Ascending aorta (tissue), 2 donors: ENCODE results near the gene CNN2. TPM values are rescaled to one million over a fixed set of nuclear protein-coding genes. Genes with fewer than 3 reads are reported as not detected.
"Not testable (repeated sequence)": the region's sequence is repeated elsewhere in the genome, so short reads cannot be mapped to it uniquely, and the experiment has no call there.

Source experiments
- DNase-seq, 2 donors: peaks; one replicate each; pipeline ENCODE4 v3.0.0-alpha.2; 2019; ENCODE audit warnings: low spot score in 2 of 2
- H3K27ac ChIP-seq, 2 donors: fragments of 200-600 bp; sonication (generic); one replicate each; pipeline ENCODE4 v1.5.1; 2016 to 2017; ENCODE audit warnings: mild to moderate bottlenecking in 1 of 2
- H3K27me3 ChIP-seq: fragments of 200-600 bp; sonication (generic); one replicate; pipeline ENCODE4 v1.5.1; 2017
- H3K36me3 ChIP-seq, 2 donors: fragments of 200-600 bp; sonication (generic); one replicate each; pipeline ENCODE4 v1.5.1; 2016
- H3K4me1 ChIP-seq, 2 donors: fragments of 200-600 bp; sonication (generic); one replicate each; pipeline ENCODE4 v1.5.1; 2016 to 2017; ENCODE audit warnings: mild to moderate bottlenecking in 1 of 2
- H3K4me3 ChIP-seq, 2 donors: fragments of 200-600 bp; sonication (generic); one replicate each; pipeline ENCODE4 v1.5.1; 2016 to 2017; ENCODE audit warnings: mild to moderate bottlenecking in 1 of 2
- H3K9me3 ChIP-seq, 2 donors: fragments of 200-600 bp; sonication (generic); one replicate each; pipeline ENCODE4 v1.5.1; 2016
- CTCF ChIP-seq, 3 experiments: fragments of 200-600 bp in 2 of 3; fragments of 450-650 bp in 1 of 3; sonication (generic) in 2 of 3; IDR thresholded peaks; one replicate each; pipeline ENCODE4 v1.5.1; 2016 to 2019; ENCODE audit warnings: antibody characterized with exemption in 3 of 3, mild to moderate bottlenecking in 1 of 3, moderate library complexity in 1 of 3
- intact Hi-C: fragments of 100-400 bp; cut with DNase I; formaldehyde crosslinking; loops from one replicate; pipeline ENCODE4 v1.15.1; 2023
- total RNA-seq: library from RNA; depleted of rRNA; stranded (reverse); fragments of >200 nt; gene quantifications from one replicate; pipeline ENCODE4 v1.1.0, GENCODE V29; 2016

The CNN2 gene
- total RNA-seq, 1 donor from 2014 or later = 79.1 TPM

GRCh38 chr19:1018393-1018792 lies 8.0 kb upstream of the CNN2 start:
- H3K4me1 ChIP-seq = peaks cover 39 to 54% of the 10 kb centered on the region in 2 donors
- H3K9me3 ChIP-seq = no peaks in the 10 kb centered on the region
- no peak overlapping the region for H3K27ac ChIP-seq
- peak overlapping the region in 1 of 2 donors; percentile 93 for H3K4me3 ChIP-seq
- H3K36me3 ChIP-seq = peaks cover 15 to 16% of the 10 kb centered on the region in 2 donors
- no peak for DNase-seq
- TF ChIP-seq CTCF (IDR thresholded peaks at IDR 0.05) = no peak
- intact Hi-C loops = no loop called here
- no peaks in the 10 kb centered on the region for H3K27me3 ChIP-seq

GRCh38 chr19:1018932-1019615 lies 7.3 kb upstream of the CNN2 start:
- Histone ChIP-seq H3K27me3 (no peaks in the 10 kb centered on the region), H3K4me3 (peak overlapping the region; percentile 93 to 94), H3K27ac (no peak overlapping the region), H3K9me3 (no peaks in the 10 kb centered on the region), H3K4me1 (peaks cover 39 to 55% of the 10 kb centered on the region in 2 donors), H3K36me3 (peaks cover 8 to 9% of the 10 kb centered on the region in 2 donors)
- TF ChIP-seq CTCF (IDR thresholded peaks at IDR 0.05) = no peak
- no peak for DNase-seq
- intact Hi-C loops = no loop called here

- no peak for TF ChIP-seq CTCF (IDR thresholded peaks at IDR 0.05)
- Histone ChIP-seq H3K27ac (no peak overlapping the region), H3K27me3 (no peaks in the 10 kb centered on the region), H3K9me3 (no peaks in the 10 kb centered on the region), H3K36me3 (peaks cover 4% of the 10 kb centered on the region in 2 donors), H3K4me3 (peak overlapping the region; percentile 93 to 94), H3K4me1 (peaks cover 39 to 55% of the 10 kb centered on the region in 2 donors)
- intact Hi-C loops = no loop called here
- no peak for DNase-seq
Observed at GRCh38 chr19:1019616-1019961, 6.8 kb upstream of the CNN2 start.

DNA sequence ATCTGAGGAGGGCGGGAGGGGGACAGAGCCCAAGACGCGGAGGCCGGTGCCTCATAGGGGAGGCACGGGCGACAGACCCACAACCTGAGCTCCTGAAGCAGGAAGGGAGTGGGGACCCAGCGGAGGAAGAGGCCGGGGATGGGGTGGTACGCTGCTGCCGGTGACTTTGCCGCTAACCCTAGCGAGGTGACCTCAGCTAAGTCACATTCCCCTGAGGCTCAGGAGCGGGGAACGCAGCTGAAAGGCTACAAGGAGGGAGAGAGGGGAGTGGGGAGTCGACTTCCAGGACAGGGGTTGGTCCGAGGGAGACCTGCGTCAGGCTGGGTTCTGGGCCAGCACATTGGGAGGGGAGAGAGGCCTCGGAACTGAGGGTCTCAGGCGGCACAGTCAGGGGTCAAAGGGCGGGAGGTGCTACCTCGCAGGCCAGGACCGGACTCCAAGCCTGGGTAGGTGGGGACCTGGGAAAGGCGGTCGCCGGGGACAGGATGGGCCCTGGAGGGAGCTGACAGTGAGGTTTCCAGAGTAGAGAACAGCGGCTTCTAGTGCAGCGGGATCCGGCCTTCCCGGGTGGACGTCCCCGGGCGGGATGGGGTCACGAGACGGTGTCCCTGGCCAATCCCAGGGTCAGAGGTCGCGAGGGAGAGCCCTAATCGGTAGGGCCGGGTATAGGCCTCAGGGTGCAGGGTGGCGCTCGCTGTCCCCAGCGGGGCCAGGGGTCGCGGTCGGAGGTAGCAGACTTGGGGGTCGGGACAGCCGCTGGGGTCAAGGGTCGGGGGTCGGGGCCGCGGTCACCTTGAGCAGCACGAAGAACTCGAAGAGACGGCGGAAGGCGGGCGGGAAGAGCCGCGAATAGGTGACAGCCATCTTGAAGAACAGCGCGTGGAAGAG lies 6.2 kb upstream of the CNN2 start:
- peak overlapping the region; percentile 93 to 94 for H3K4me3 ChIP-seq
- H3K27me3 ChIP-seq = no peaks in the 10 kb centered on the region
- no peak for TF ChIP-seq CTCF (IDR thresholded peaks at IDR 0.05)
- no peaks in the 10 kb centered on the region for H3K9me3 ChIP-seq
- peak overlapping the region; percentile 93 to 95 for H3K27ac ChIP-seq
- H3K4me1 ChIP-seq = peaks cover 39 to 54% of the 10 kb centered on the region in 2 donors
- intact Hi-C loops = no loop called here
- no peak for DNase-seq
- H3K36me3 ChIP-seq = no peaks in the 10 kb centered on the region

DNA sequence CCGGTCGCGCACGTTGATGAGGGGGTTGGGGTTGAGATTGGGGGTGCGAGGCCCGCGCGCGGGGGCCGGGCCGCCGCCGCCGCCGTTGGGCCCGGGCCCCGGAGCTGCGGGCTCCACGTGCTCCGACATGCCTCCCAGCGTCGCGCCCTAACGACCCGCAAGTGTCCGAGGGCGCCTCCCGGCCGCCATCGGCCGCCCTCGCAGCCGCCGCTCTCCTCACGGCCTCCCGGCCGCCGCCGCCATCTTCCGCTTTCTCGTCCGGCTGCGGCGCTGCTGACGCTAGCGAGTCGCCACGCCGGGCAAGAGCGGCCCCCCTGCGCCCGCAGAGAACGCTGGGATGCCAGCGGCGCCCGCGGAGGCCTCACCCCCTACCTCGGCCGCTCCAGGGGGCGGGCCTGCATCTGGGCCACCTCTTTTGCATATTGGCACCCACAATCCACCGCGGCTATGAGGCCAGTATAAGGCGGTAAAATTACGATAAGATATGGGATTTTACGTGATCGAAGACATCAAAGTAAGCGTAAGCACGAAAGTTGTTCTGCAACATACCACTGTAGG lies 5.5 kb upstream of the CNN2 start, which contains the start of gene TMEM259:
TMEM259 (minus strand) TSS at position 256 of the 558 bp plus-strand sequence; CDS start at position 129, 127 bp downstream.
- DNase-seq = peak; percentile 87 to 98
- intact Hi-C loops = loop anchor here (1.0 kb wide), 2 partner anchors 37 to 81 kb away; partner anchors contain the start of gene WDR18
- peaks cover 39 to 50% of the 10 kb centered on the region in 2 donors for H3K4me1 ChIP-seq
- TF ChIP-seq CTCF (IDR thresholded peaks at IDR 0.05) = no peak
- no peaks in the 10 kb centered on the region for H3K9me3 ChIP-seq
- no peaks in the 10 kb centered on the region for H3K27me3 ChIP-seq
- peak within 1 kb of the TSS; percentile 93 to 94 for H3K4me3 ChIP-seq
- peak within 1 kb of the TSS; percentile 93 to 95 for H3K27ac ChIP-seq
- no peaks in the 10 kb centered on the region for H3K36me3 ChIP-seq

- intact Hi-C loops, H3K36me3 ChIP-seq, H3K9me3 ChIP-seq, H3K27me3 ChIP-seq, DNase-seq, H3K4me3 ChIP-seq: not testable (repeated sequence)
- H3K4me1 ChIP-seq = peaks cover 20 to 28% of the 10 kb centered on the region in 2 donors
- peak overlapping the region in 1 of 2 donors; percentile 93 for H3K27ac ChIP-seq
Observed at GRCh38 chr19:1023883-1024188, 2.6 kb upstream of the CNN2 start.

- H3K9me3 ChIP-seq, H3K36me3 ChIP-seq, H3K4me3 ChIP-seq, DNase-seq, H3K27me3 ChIP-seq: not testable (repeated sequence)
- peaks cover 17 to 26% of the 10 kb centered on the region in 2 donors for H3K4me1 ChIP-seq
- peak overlapping the region; percentile 99 to 100 for H3K27ac ChIP-seq
- intact Hi-C loops = loop anchor here (5.0 kb wide), 1 partner anchor 217 kb away; the partner anchor contains the start of gene ATP5F1D
Observed at GRCh38 chr19:1025080-1025479, 1.3 kb upstream of the CNN2 start.
